Stimulated activated CD4-positive, alpha-beta T cell treated with anti-CD3 and anti-CD28 coated beads, TNF-alpha, amount 100 ng/mL, for 4 hours (primary cell): Measurements from ENCODE around the gene CKAP2L.

Source experiments
- DNase-seq, 3 experiments: peaks; one replicate each; pipeline ENCODE4 v3.0.0-alpha.2; 2020; ENCODE audit warnings: low read depth in 3 of 3

The CKAP2L gene

GRCh38 chr2:112764071-112765044 lies at the start of gene CKAP2L:
Gene CKAP2L, minus strand, starts transcription at chr2:112764609. Its CDS starts 11 bp downstream, at chr2:112764598.
- peak; percentile 80 to 92 (median 89) for DNase-seq

- no peak for DNase-seq
Measured at GRCh38 chr2:112813280-112813966, 49.0 kb upstream of the CKAP2L start.

GRCh38 chr2:112812318-112813267 lies 48.2 kb upstream of the CKAP2L start:
- DNase-seq: no peak

- no peak for DNase-seq
Measured at GRCh38 chr2:112811841-112812306, 47.5 kb upstream of the CKAP2L start.

- DNase-seq: no peak
Measured at GRCh38 chr2:112811276-112811831, 46.9 kb upstream of the CKAP2L start.

GRCh38 chr2:112809112-112809511 lies 44.7 kb upstream of the CKAP2L start:
- no peak for DNase-seq

- DNase-seq: no peak
Measured at GRCh38 chr2:112807233-112807807, 42.9 kb upstream of the CKAP2L start.

GRCh38 chr2:112805542-112805941 lies 41.1 kb upstream of the CKAP2L start:
- no peak for DNase-seq

- no peak for DNase-seq
Measured at GRCh38 chr2:112803691-112804521, 39.5 kb upstream of the CKAP2L start.

GRCh38 chr2:112800881-112801583 lies 36.6 kb upstream of the CKAP2L start:
- no peak for DNase-seq

GRCh38 chr2:112798979-112799975 lies 34.9 kb upstream of the CKAP2L start:
- DNase-seq: no peak

- DNase-seq: no peak
Measured at GRCh38 chr2:112796486-112796885, 32.1 kb upstream of the CKAP2L start.

- DNase-seq: no peak
Measured at GRCh38 chr2:112795774-112796173, 31.4 kb upstream of the CKAP2L start.

- no peak for DNase-seq
Measured at GRCh38 chr2:112794841-112795240, 30.4 kb upstream of the CKAP2L start.

- no peak for DNase-seq
Measured at GRCh38 chr2:112794131-112794733, 29.8 kb upstream of the CKAP2L start.

- DNase-seq: no peak
Measured at GRCh38 chr2:112793449-112793978, 29.1 kb upstream of the CKAP2L start.

- no peak for DNase-seq
Measured at GRCh38 chr2:112792419-112792818, 28.0 kb upstream of the CKAP2L start.
